H1 (cell line): Measurements from ENCODE around the gene GALNT9. TPM values are rescaled to one million over a fixed set of nuclear protein-coding genes. Genes with fewer than 3 reads are reported as not detected.

Source experiments
- CBX8 ChIP-seq: fragments of 300-800, 300-1000 bp; sonication (generic); IDR thresholded peaks from 2 replicates; pipeline ENCODE4 v1.7.1; 2016; ENCODE audit warnings: low read depth, low read length, borderline replicate concordance
- EGR1 ChIP-seq: IDR thresholded peaks from 2 replicates; pipeline ENCODE4 v1.6.1; 2011; ENCODE audit warnings: low read depth, low read length, borderline replicate concordance
- FOSL1 ChIP-seq: IDR thresholded peaks from 2 replicates; pipeline ENCODE4 v1.6.1; 2011; ENCODE audit warnings: mild to moderate bottlenecking, low read depth, low read length, moderate library complexity; ENCODE audit not compliant: insufficient read depth
- GABPA ChIP-seq: IDR thresholded peaks from 2 replicates; pipeline ENCODE4 v1.6.1; 2011; ENCODE audit warnings: mild to moderate bottlenecking, low read length, moderate library complexity, borderline replicate concordance; ENCODE audit not compliant: insufficient read depth
- HDAC6 ChIP-seq: IDR thresholded peaks from one replicate; pipeline ENCODE4 v1.7.1; 2012; ENCODE audit warnings: low read depth, mild to moderate bottlenecking, inconsistent platforms, low read length, moderate library complexity
- polyA plus RNA-seq, 7 experiments: library from polyadenylated mRNA; depleted of rRNA in 3 of 7; stranded (reverse) in 5 of 7; unstranded in 2 of 7; fragments of >200 nt in 5 of 7; fragments of 200-250 nt in 2 of 7; gene quantifications; 1 replicate in 5 of 7; 2 replicates in 1 of 7; 4 replicates in 1 of 7; pipeline versions ENCODE4 v1.2.1 to v1.2.3, GENCODE V29; 2011 to 2013; ENCODE audit warnings: missing spikeins in 2 of 7, mixed read lengths in 2 of 7
- total RNA-seq: library from RNA; stranded (reverse); fragmentation: NEBNext Ultra II Directional; extraction: Animal tissue kit (Norgen Biotek cat#: 25700); gene quantifications from 2 replicates; pipeline ENCODE4 v1.2.1, GENCODE V29; 2021

Gene GALNT9
- total and polyA plus RNA-seq, 2 of the 8 experiments (the other 6 are each of a cell fraction or from before 2014, with no cell fraction given), result 2.0 to 3.6 TPM

DNA sequence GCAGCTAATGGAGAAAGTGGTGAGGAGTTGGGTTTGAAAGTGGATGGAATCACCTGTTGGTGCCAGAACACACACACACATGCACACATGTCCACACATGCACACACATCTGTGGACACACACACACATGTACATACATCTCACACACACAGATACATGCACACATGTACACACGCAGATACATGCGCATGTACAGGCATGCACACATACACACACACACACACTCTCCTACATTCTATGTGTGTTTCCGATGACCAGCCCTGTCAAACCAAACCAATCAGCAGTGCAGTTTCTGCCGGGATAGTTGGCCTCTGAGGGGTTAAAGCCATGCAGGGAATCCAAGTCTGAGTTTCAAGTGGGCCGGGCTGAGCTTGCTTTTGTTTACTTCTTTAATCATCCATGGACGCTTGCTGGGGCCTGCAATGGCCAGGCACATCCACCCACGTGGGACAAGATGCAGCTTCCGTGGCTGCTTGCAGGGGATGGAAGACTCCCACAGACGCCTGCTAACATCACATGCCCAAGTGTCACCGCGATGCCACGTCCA lies 52.5 kb downstream of the GALNT9 start (continued):
- no peak for TF ChIP-seq FOSL1
- TF ChIP-seq EGR1, result no peak
- no peak for TF ChIP-seq HDAC6
- no peak for TF ChIP-seq GABPA
- TF ChIP-seq CBX8, result no peak
